GM19438 (cell line): ENCODE data around the gene TTLL5.
"Not testable (repeated sequence)": the region's sequence is repeated elsewhere in the genome, so short reads cannot be mapped to it uniquely, and the experiment has no call there.

ENCODE experiments used
- ATAC-seq: cut with Tn5 transposase; IDR thresholded peaks from one replicate; pipeline ENCODE4 v1.9.1; 2021; ENCODE audit warnings: low read depth; ENCODE audit not compliant: unreplicated experiment

TTLL5 gene

GRCh38 chr14:75906228-75906627 lies 245.2 kb downstream of the TTLL5 start:
- ATAC-seq: no peak

GRCh38 chr14:75906680-75907280 lies 245.7 kb downstream of the TTLL5 start:
- no peak for ATAC-seq

DNA sequence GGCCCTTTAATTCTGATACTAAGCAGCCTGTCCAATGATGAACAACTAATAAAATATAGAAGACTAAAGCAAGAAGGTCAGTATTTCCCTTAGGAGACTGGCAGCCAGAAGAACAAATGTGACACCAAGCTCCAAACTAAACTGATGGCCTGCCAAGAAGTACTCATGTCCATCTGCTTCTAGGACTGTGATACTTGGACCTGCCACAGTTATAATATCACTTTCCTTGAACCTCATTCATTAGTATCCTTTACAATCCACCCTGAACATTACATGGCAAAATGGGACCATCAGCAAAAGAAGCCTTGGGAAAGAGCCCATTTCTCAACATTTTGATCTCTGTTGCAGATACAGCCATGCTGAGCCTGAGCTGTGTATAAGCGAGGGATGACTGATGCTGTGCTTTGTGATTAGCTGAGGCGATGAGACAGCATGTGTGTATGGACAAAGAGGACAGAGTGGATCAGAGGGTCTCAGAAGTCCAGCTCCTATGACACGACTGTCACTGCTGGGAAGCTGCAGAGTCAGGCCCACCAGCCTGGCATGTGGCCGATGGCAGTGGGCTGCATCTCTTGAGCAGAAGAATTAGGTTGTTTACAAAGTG lies 246.8 kb downstream of the TTLL5 start:
- no peak for ATAC-seq

DNA sequence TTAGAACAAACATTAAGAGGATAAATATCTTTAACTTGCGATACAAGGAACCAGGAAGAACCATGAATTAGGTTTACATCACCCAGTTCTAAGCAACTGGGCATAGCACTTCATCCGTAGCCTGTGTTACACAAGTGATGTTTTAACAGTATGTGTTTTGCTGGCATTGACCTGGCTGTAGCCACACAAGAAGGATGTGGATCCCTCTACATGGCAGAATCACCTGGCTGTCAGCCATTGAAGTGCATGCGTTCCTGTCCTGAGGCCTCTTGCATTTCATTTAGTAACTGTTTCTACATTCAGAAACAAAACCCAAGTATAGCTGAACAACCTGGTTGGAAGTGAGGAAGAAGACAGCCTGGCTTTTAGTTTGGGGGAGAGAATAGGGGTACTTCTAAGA lies 248.6 kb downstream of the TTLL5 start:
- no peak for ATAC-seq

DNA sequence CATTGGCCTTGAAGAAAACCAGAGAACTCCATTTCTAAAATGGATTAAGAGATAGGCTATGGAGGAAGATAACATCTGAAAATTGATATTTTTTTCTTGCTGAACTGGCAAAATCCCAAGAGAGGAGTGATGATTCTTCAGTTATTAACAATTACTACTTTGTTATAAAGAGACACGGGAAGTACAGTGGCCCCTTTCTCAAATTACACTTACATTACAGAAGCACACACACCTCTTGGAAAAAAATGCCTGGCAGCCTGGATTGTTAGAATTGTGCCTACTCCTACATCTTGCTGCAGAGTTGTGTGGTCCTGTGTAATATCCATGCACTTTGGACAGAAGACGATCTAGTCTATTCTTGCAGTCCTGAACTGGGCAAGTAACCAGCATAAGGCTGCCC lies 249.0 kb downstream of the TTLL5 start:
- ATAC-seq: no peak

DNA sequence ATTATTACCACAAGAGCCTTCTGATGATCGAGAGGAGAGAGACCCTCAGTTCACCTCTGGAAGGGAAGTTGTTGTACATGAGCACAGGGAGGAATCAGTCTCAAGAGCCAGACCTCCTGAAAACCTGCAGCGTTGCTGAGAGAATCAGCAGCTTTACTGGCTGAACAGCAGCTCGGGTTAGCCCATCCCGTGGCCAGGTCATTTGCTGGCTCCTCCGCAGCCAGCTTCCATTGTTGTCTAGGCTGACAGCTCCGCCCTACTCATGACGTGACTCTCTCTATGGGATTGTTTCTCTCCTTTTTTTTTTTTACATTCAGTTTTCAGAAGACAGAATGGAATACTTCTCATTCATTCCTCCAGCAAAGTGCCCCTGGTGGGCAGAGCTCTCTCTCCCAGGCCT lies 250.8 kb downstream of the TTLL5 start:
- no peak for ATAC-seq

- no peak for ATAC-seq
Measured at GRCh38 chr14:75913183-75913582, 252.1 kb downstream of the TTLL5 start.

DNA sequence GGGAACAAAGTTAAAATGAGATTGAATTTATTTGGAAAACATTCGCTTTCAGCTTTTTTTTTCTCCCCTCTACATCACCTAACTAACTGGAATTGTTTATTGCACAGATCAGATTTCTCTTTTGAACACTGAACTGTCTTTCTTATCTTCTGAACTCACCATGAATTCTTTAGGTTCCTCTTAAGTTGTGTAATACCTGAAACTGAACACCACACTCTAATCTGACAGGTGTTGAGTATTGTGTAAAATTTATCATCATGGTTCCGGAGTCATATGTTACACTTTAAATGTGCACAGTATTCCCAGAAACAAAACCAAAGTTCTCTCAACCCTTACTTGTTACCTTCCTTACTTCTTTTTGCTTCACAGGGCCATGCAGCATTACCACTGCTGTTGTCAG lies 254.0 kb downstream of the TTLL5 start:
- no peak for ATAC-seq

DNA sequence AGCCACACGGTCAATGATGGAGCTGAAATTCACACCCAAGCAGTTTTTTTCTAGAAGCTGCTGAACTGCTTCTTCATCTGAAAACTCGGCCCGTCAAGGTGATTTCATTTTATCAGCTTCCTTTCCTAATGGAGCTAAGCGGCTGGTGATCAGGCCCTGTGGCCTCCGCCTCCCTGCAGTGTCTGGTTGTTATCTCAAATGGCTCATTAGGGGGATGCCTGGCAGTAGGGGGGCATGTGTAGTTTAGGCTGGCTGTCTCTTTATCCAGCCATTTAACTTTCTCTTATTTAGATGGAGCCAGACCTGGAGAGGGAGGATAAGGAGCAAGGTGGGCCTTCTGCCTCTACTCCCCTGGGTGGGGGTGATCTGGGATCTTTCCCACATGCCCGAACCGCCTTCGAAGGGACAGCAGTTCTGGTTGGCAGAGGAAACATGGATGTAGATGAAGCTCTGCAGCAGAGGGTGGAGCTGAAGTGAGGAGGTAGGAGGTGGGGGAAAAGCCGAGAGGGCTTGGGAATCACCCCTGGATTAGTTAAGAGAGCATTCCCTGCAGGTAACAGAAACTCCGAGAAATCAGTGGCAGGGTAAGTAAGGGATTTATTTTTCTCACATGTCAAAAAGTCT lies 256.4 kb downstream of the TTLL5 start:
- no peak for ATAC-seq

DNA sequence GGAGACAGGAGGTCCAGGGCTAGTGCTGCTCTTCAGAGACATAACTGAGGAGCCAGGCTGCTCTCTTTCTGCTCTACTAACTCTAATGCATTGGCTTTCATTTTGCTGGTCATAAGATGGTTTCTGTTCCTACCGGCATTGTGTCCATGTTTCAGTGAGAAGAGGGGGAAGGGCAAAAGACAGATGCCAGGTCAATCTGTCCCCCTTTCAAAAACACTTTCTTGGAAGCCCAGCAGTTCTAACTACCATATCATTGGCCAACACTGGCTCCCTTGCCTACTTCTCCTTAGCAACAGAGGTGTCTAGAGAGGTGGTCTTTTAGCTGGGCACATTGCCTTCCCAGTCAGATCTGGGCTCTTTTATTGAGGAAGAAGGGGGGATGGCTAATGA lies 256.9 kb downstream of the TTLL5 start:
- no peak for ATAC-seq

DNA sequence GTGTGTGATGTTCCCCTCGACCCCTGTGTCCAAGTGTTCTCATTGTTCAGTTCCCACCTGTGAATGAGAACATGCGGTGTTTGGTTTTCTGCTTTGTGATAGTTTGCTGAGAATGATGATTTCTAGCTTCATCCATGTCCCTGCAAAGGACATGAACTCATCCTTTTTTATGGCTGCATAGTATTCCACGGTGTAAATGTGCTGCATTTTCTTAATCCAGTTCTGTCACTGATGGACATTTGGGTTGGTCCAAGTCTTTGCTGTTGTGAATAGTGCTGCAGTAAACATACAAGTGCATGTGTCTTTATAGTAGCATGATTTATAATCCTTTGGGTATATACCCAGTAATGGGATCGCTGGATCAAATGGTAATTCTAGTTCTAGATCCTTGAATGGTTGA lies 259.4 kb downstream of the TTLL5 start:
- not testable (repeated sequence) for ATAC-seq

GRCh38 chr14:75925141-75925840 lies 264.2 kb downstream of the TTLL5 start:
- not testable (repeated sequence) for ATAC-seq

DNA sequence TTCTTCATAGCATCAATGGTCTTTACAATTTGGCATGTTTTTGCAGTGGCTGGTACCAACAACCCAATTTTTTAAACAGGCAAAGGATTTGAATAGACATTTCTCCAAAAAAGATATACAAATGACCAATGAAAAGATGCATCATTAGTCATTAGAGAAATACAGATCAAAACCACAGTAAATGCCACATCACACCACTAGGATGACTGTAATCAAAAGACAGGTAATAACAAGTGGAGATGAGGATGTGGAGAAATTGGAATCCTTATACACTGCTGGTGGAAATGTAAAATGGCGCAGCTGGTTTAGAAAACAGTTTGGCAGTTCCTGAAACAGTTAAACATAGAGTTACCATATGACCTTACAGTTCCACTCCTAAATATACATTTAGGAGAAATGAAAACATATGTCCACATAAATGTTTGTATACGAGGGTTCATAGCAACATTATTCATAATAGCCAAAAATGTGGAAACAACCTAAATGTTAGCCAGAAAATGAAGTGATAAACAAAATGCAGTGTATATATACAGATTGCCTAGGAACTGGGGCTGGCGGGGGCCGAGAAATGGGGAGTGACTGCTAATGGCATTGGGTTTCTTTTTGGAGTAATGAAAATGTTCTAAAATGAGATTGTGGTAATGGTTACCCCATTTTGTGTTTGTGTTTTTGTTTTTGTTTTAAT lies 265.5 kb downstream of the TTLL5 start:
- ATAC-seq: no peak

- no peak for ATAC-seq
Measured at GRCh38 chr14:75927564-75928087, 266.6 kb downstream of the TTLL5 start.

DNA sequence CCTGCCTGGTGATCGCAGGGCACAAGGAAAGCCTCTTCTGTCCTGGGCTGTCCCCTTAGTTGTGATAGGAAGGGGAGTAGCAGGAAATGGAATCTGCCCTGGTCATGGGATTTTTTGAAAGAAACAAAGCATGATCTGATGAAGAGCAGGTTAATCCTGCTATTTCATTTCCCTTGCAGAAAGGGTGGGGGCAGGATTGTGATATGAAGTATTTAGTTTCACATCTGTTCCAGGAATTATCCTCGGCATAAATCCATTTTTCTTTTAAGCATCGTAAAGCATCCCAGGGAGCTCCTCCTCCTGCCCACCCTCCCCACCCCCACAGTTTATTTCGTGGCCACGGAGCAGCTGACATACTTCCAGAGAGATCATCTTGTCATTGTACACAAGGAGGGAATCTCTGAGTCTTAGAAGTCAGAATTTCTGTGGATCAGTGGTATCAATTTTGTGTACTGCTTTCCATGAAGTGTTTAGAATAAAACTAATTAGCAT lies 267.7 kb downstream of the TTLL5 start:
- ATAC-seq: no peak

DNA sequence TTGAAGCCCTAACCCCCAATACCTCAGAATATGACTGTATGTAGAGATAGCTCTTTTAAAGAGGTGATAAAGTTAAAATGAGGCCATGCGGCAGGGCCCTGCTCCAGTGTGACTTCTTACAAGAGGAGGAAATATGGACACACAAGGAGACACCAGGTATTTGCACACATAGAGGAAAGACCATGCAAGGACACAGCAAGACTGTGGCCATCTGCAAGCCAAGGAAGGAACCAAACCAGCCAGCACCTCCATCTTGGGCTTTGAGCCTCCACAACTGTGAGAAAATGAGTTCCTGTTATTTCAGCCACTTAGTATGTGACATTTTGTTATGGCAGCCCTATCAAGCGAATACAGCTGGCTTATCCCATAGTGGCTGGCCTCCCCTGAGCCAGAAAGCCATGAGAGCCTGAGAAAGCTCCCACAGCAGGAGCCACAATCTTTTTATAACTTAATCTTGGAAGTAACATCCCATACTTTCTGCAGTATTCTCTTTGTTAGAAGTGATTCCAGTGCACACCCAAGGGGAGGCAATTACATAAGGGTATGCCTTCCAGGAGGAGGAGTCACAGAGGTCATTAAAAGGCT lies 272.8 kb downstream of the TTLL5 start:
- ATAC-seq: no peak

DNA sequence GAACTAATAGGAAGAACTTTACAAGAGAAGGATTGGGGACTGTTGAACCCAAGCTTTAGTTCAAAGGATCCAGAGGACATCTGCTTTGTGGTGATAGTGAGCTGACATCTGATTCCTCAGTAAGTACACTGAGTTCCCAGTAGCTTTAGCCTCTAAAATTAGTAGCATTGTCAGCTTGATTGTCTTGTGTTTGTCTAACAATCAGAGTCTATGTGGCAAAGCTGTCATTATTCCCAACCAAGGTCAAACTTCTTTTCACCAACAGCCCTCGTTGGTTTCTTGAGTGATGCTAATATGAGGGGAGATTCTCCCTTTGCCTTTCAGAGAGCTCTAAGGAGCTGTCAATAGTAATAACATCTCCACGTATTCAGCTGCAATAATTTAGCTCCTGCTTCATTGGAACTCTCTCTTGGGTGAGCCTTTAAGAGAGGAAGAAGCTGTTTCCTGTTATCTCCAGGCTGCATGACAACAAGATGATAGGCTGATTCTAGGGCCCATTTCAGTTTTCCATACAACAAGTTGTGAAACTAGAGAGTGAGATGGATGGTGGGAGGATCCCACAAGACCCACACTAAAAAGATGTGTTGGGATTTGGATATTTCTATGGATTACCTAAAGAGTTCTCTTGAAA lies 274.1 kb downstream of the TTLL5 start:
- ATAC-seq: no peak

- ATAC-seq: no peak
Measured at GRCh38 chr14:75939200-75939599, 278.2 kb downstream of the TTLL5 start.

- no peak for ATAC-seq
Measured at GRCh38 chr14:75941030-75941429, 280.0 kb downstream of the TTLL5 start.
